ENCODE measurements around the gene NMRK1. TPM values are rescaled to one million over a fixed set of nuclear protein-coding genes. Genes with fewer than 3 reads are reported as not detected.

Gene NMRK1
- polyA plus RNA-seq, 1 of the 3 experiments (the other 2 are of a cell fraction) = 8.4 TPM

GRCh38 chr9:75109210-75109839 is 21.4 kb upstream of the NMRK1 start (continued):
- TF ChIP-seq USF2 (IDR thresholded peaks at IDR 0.05; ENCODE audit: borderline replicate concordance, low read depth, low read length) (no peak), CTCF (IDR thresholded peaks at IDR 0.05) (no peak), FOXM1 (IDR thresholded peaks at IDR 0.05; ENCODE audit: low read depth) (no peak), MAX (IDR thresholded peaks at IDR 0.05; ENCODE audit: low read depth) (no peak), EZH2phosphoT487 (IDR thresholded peaks at IDR 0.05; ENCODE audit: borderline replicate concordance, low read depth) (no peak)

GRCh38 chr9:75108571-75108970 is 20.6 kb upstream of the NMRK1 start:
- Histone ChIP-seq H4K20me1 (ENCODE audit: insufficient read depth) (no peaks in the 10 kb centered on the region), H3K36me3 (replicated peaks in 1 of 2; ENCODE audit: control insufficient read depth in 1 of 2, insufficient read depth in 2 of 2, low read length in 1 of 2) (no peaks in the 10 kb centered on the region), H3K27ac (ENCODE audit: low read depth in 2 of 2, low read length in 1 of 2) (peak overlapping the region in 1 of 2 experiments; percentile 60; a peak in 2 of 4 replicates), H3K4me1 (ENCODE audit: control insufficient read depth in 1 of 2, insufficient read depth in 2 of 2, low read depth in 1 of 2, low read length in 1 of 2) (no peaks in the 10 kb centered on the region; a peak in 1 of 4 replicates), H2AFZ (ENCODE audit: low read depth) (peak overlapping the region; percentile 65), H3K9ac (no peak overlapping the region), H3K4me3 (ENCODE audit: low read depth in 2 of 2, low read length in 1 of 2) (no peak overlapping the region), H3K4me2 (peak overlapping the region; percentile 43), H3K27me3 (ENCODE audit: insufficient read depth) (no peaks in the 10 kb centered on the region), H3K9me3 (no peaks in the 10 kb centered on the region), H3F3A (replicated peaks; ENCODE audit: insufficient read depth) (peaks cover 10% of the 10 kb centered on the region), H3K9me2 (no peaks in the 10 kb centered on the region), H3K79me2 (ENCODE audit: insufficient read depth) (peaks cover 46% of the 10 kb centered on the region)
- no peak for TF ChIP-seq FOSL2 (IDR thresholded peaks at IDR 0.05; ENCODE audit: borderline replicate concordance, low read depth)
- TF ChIP-seq NFIC (IDR thresholded peaks at IDR 0.05; ENCODE audit: borderline replicate concordance) = no peak
- no peak for TF ChIP-seq NRF1 (IDR thresholded peaks at IDR 0.05; ENCODE audit: low read depth, low read length)
- no peak for TF ChIP-seq ZBTB33 (IDR thresholded peaks at IDR 0.05; ENCODE audit: borderline replicate concordance, low read depth)
- no peak for TF ChIP-seq RAD21 (IDR thresholded peaks at IDR 0.05; ENCODE audit: low read length)
- TF ChIP-seq GABPA (IDR thresholded peaks at IDR 0.05; ENCODE audit: low read depth) = peak; percentile 30; the same call in 1 of the 2 replicates
- no peak for TF ChIP-seq ELF1 (IDR thresholded peaks at IDR 0.05)
- TF ChIP-seq EP300 (IDR thresholded peaks at IDR 0.05; ENCODE audit: borderline replicate concordance in 1 of 2, low read depth in 1 of 2, low read length in 1 of 2) = no peak
- ChIA-PET POLR2A (no interaction called here), CTCF (no interaction called here)
- no peak for DNase-seq
- 45% methylated on average over 3 of the region's 4 CpGs for WGBS (ENCODE audit: low lambda C conversion rate)
